ENCODE data around the gene SSUH2. TPM values are rescaled to one million over a fixed set of nuclear protein-coding genes. Genes with fewer than 3 reads are reported as not detected.
"Not testable (repeated sequence)": the region's sequence is repeated elsewhere in the genome, so short reads cannot be mapped to it uniquely, and the experiment has no call there.

Gene SSUH2
- total and polyA plus RNA-seq, 2 of the 4 experiments (the other 2 are of a cell fraction) = 0.10 TPM; not detected in 1

GRCh38 chr3:8655387-8655835 lies 10.8 kb upstream of the SSUH2 start:
- Histone ChIP-seq H3K14ac (replicated peaks; ENCODE audit: low read depth, low read length) (no peak overlapping the region; the same call in 1 of the 2 replicates), H2BK15ac (ENCODE audit: low read depth, low read length) (no peak overlapping the region), H3K9ac (ENCODE audit: low read depth, low read length) (no peak overlapping the region), H2AK9ac (replicated peaks; ENCODE audit: low read depth, low read length, poor library complexity) (no peak overlapping the region), H3K4me1 (ENCODE audit: control insufficient read depth, insufficient read depth, low read length) (peaks cover 7% of the 10 kb centered on the region), H2AFZ (replicated peaks; ENCODE audit: low read length, poor library complexity) (no peak overlapping the region), H2BK120ac (ENCODE audit: low read depth, low read length) (no peak overlapping the region), H3K18ac (ENCODE audit: low read depth, low read length) (no peak overlapping the region), H3K79me1 (ENCODE audit: low read depth in 1 of 2, low read length in 2 of 2) (no peaks in the 10 kb centered on the region), H3K23ac (ENCODE audit: low read depth, low read length) (no peak overlapping the region), H3K27me3 (ENCODE audit: control insufficient read depth, insufficient read depth, low read length) (peaks cover 16% of the 10 kb centered on the region; the same call in 1 of the 2 replicates), H4K8ac (ENCODE audit: low read depth in 2 of 2, low read length in 2 of 2) (no peak overlapping the region), H4K91ac (ENCODE audit: insufficient read depth, low read depth, low read length) (no peak overlapping the region), H4K20me1 (ENCODE audit: insufficient read depth, low read length) (no peaks in the 10 kb centered on the region), H3K4ac (ENCODE audit: low read depth, low read length) (no peak overlapping the region), H2BK5ac (ENCODE audit: low read depth, low read length, poor library complexity, severe bottlenecking) (no peak overlapping the region), H2AK5ac (ENCODE audit: low read depth, low read length) (no peak overlapping the region), H3K27ac (ENCODE audit: insufficient read depth, low read length) (no peak overlapping the region), H3K9me1 (ENCODE audit: insufficient read depth, low read length) (no peaks in the 10 kb centered on the region; the same call in 1 of the 2 replicates), H3K4me3 (ENCODE audit: insufficient read depth, low read depth, low read length) (no peak overlapping the region), H3K36me3 (ENCODE audit: control insufficient read depth, insufficient read depth, low read length) (no peaks in the 10 kb centered on the region), H3K56ac (ENCODE audit: extremely low read depth, insufficient read depth, low read length) (no peak overlapping the region), H3K9me3 (ENCODE audit: control insufficient read depth, insufficient read depth, low read length) (no peaks in the 10 kb centered on the region; the same call in 1 of the 2 replicates), H2BK20ac (ENCODE audit: low read depth, low read length) (no peak overlapping the region), H4K5ac (ENCODE audit: low read depth, low read length) (no peak overlapping the region), H3K4me2 (ENCODE audit: low read depth, low read length) (no peak overlapping the region)
- ChIA-PET CTCF (no interaction called here), POLR2A (ENCODE audit: unreplicated experiment) (no interaction called here)
- dilution Hi-C loops (cut with HindIII; ENCODE audit: low sequenced_read_pairs, unreplicated experiment) (no loop called here), intact Hi-C loops (cut with micrococcal nuclease) (no loop called here), in situ Hi-C loops (cut with MboI; ENCODE audit: low sequenced_read_pairs) (loop anchor here (25.0 kb wide), 1 partner anchor 407 kb away; no protein-coding TSS in a partner anchor)
- no TSS peak for BruUV-seq (replicated peaks)
- 72% methylated on average over 5 of the region's 10 CpGs; no CpG with 5 or more reads in 1 of the 2 experiments for WGBS, 2 experiments (ENCODE audit: extremely low coverage in 2 of 2, insufficient read length in 1 of 2)
- ATAC-seq (ENCODE audit: low read depth) (no peak), DNase-seq (no peak)
- TF ChIP-seq POLR2A (IDR thresholded peaks at IDR 0.05; ENCODE audit: low read depth, low read length) = no peak
- TF ChIP-seq SMC3 (IDR thresholded peaks at IDR 0.05; ENCODE audit: low read depth, low read length) = no peak
- no peak for TF ChIP-seq RCOR1 (IDR thresholded peaks at IDR 0.05; ENCODE audit: insufficient replicate concordance, low read length)
- no peak for TF ChIP-seq FOS (IDR thresholded peaks at IDR 0.05; ENCODE audit: low read depth, low read length)

- H2BK15ac ChIP-seq (ENCODE audit: low read depth, low read length); H3K4me3 ChIP-seq (ENCODE audit: insufficient read depth, low read depth, low read length); H3K9me3 ChIP-seq (ENCODE audit: control insufficient read depth, insufficient read depth, low read length); H3K9me1 ChIP-seq (ENCODE audit: insufficient read depth, low read length); H3K27ac ChIP-seq (ENCODE audit: insufficient read depth, low read length); intact Hi-C loops (cut with micrococcal nuclease); H2AK5ac ChIP-seq (ENCODE audit: low read depth, low read length); H3K4ac ChIP-seq (ENCODE audit: low read depth, low read length); H2BK5ac ChIP-seq (ENCODE audit: low read depth, low read length, poor library complexity, severe bottlenecking); H3K18ac ChIP-seq (ENCODE audit: low read depth, low read length); H3K79me1 ChIP-seq (ENCODE audit: low read depth in 1 of 2, low read length in 2 of 2); H4K91ac ChIP-seq (ENCODE audit: insufficient read depth, low read depth, low read length); dilution Hi-C loops (cut with HindIII; ENCODE audit: low sequenced_read_pairs, unreplicated experiment); H3K4me1 ChIP-seq (ENCODE audit: control insufficient read depth, insufficient read depth, low read length); H4K5ac ChIP-seq (ENCODE audit: low read depth, low read length); H4K8ac ChIP-seq (ENCODE audit: low read depth in 2 of 2, low read length in 2 of 2); POLR2A ChIA-PET (ENCODE audit: unreplicated experiment); BruUV-seq (replicated peaks); DNase-seq; H3K4me2 ChIP-seq (ENCODE audit: low read depth, low read length); CTCF ChIA-PET; H2BK20ac ChIP-seq (ENCODE audit: low read depth, low read length); H3K9ac ChIP-seq (ENCODE audit: low read depth, low read length); H3K14ac ChIP-seq (replicated peaks; ENCODE audit: low read depth, low read length); H2AFZ ChIP-seq (replicated peaks; ENCODE audit: low read length, poor library complexity); H3K56ac ChIP-seq (ENCODE audit: extremely low read depth, insufficient read depth, low read length); H3K23ac ChIP-seq (ENCODE audit: low read depth, low read length); H4K20me1 ChIP-seq (ENCODE audit: insufficient read depth, low read length); H2AK9ac ChIP-seq (replicated peaks; ENCODE audit: low read depth, low read length, poor library complexity); H3K36me3 ChIP-seq (ENCODE audit: control insufficient read depth, insufficient read depth, low read length); H2BK120ac ChIP-seq (ENCODE audit: low read depth, low read length); ATAC-seq (ENCODE audit: low read depth): not testable (repeated sequence)
- in situ Hi-C loops (cut with MboI; ENCODE audit: low sequenced_read_pairs) = loop anchor here (25.0 kb wide), 1 partner anchor 408 kb away; no protein-coding TSS in a partner anchor
- WGBS, 2 experiments (ENCODE audit: extremely low coverage in 2 of 2, insufficient read length in 1 of 2) = 100% methylated on average over 1 of the region's 6 CpGs; no CpG with 5 or more reads in 1 of the 2 experiments
- H3K27me3 ChIP-seq (ENCODE audit: control insufficient read depth, insufficient read depth, low read length) = peaks cover 18% of the 10 kb centered on the region; the same call in 1 of the 2 replicates
Observed at GRCh38 chr3:8654572-8655329, 10.2 kb upstream of the SSUH2 start.
